K562 (cell line): ENCODE data around the gene RPS6KL1. TPM values are rescaled to one million over a fixed set of nuclear protein-coding genes. Genes with fewer than 3 reads are reported as not detected.
A peak's percentile ranks its signal among the peaks of the same experiment; 100 is the strongest.

Source experiments
- ADNP ChIP-seq: fragments of 200-800 bp; sonication (Bioruptor generic); IDR thresholded peaks from 2 replicates; pipeline ENCODE4 v1.6.1; 2016; ENCODE audit warnings: missing genetic modification characterization, missing compliant biosample characterization
- ARNT ChIP-seq, 2 experiments: fragments of 450-650 bp; IDR thresholded peaks; 2 replicates each; pipeline ENCODE4 v1.6.1; 2016; ENCODE audit warnings: mild to moderate bottlenecking in 1 of 2
- ATF3 ChIP-seq, 2 experiments: fragments of 450-650 bp in 1 of 2; sonication (generic) in 1 of 2; formaldehyde crosslinking in 1 of 2; IDR thresholded peaks in 1 of 2; conservative IDR thresholded peaks in 1 of 2; 2 replicates each; pipeline versions ENCODE4 v1.6.1 to v1.8.1; 2016 to 2023; ENCODE audit warnings: mild to moderate bottlenecking in 2 of 2, moderate library complexity in 2 of 2, inconsistent platforms in 1 of 2, missing genetic modification reagents in 1 of 2
- ATF7 ChIP-seq: fragments of 450-650 bp; IDR thresholded peaks from 2 replicates; pipeline ENCODE4 v1.7.1; 2014; ENCODE audit warnings: mild to moderate bottlenecking, moderate library complexity
- BRCA1 ChIP-seq, 2 experiments: fragments of 450-650 bp in 1 of 2; sonication (generic) in 1 of 2; formaldehyde crosslinking in 1 of 2; IDR thresholded peaks; 2 replicates each; pipeline versions ENCODE4 v1.5.0 to v1.6.1; 2017 to 2020; ENCODE audit warnings: mild to moderate bottlenecking in 1 of 2, missing genetic modification reagents in 1 of 2
- CBFA2T2 ChIP-seq: fragments of 450-650 bp; conservative IDR thresholded peaks from 2 replicates; pipeline ENCODE4 v1.6.1; 2017; ENCODE audit warnings: mild to moderate bottlenecking
- CEBPZ ChIP-seq: fragments of 150-350 bp; IDR thresholded peaks from 2 replicates; pipeline ENCODE4 v1.6.1; 2014; ENCODE audit warnings: low read depth, mild to moderate bottlenecking, low read length, borderline replicate concordance
- FOXJ3 ChIP-seq: sonication (generic); formaldehyde crosslinking; IDR thresholded peaks from 2 replicates; pipeline ENCODE4 v1.4.0; 2020; ENCODE audit warnings: mild to moderate bottlenecking, missing genetic modification reagents
- HMBOX1 ChIP-seq: sonication (generic); IDR thresholded peaks from 2 replicates; pipeline ENCODE4 v1.6.1; 2016
- ILF3 ChIP-seq: fragments of 450-650 bp; IDR thresholded peaks from 2 replicates; pipeline ENCODE4 v1.6.1; 2018; ENCODE audit warnings: antibody characterized with exemption, mild to moderate bottlenecking, moderate library complexity, borderline replicate concordance
- KDM2B ChIP-seq: fragments of 250-450 bp; sonication (Bioruptor Pico); IDR thresholded peaks from 2 replicates; pipeline ENCODE4 v1.8.0; 2021; ENCODE audit warnings: mild to moderate bottlenecking, moderate library complexity
- MAFK ChIP-seq: IDR thresholded peaks from 2 replicates; pipeline ENCODE4 v1.6.1; 2011; ENCODE audit warnings: low read length, improper control_type of control experiment
- MCM7 ChIP-seq, 2 experiments: fragments of 450-650 bp; IDR thresholded peaks; 2 replicates each; pipeline ENCODE4 v1.6.1; 2016 to 2018
- NFE2L1 ChIP-seq: fragments of 450-650 bp; IDR thresholded peaks from 2 replicates; pipeline ENCODE4 v1.6.1; 2016; ENCODE audit warnings: missing genetic modification characterization, low read depth, mild to moderate bottlenecking, missing compliant biosample characterization, moderate library complexity, borderline replicate concordance
- NFIC ChIP-seq: fragments of 450-650 bp; IDR thresholded peaks from 2 replicates; pipeline ENCODE4 v1.6.1; 2017; ENCODE audit warnings: mild to moderate bottlenecking, inconsistent platforms
- RNF219 ChIP-seq: fragments of 250-450 bp; sonication (Bioruptor Pico); IDR thresholded peaks from 2 replicates; pipeline ENCODE4 v1.5.0; 2022; ENCODE audit warnings: mild to moderate bottlenecking
- SMARCA4 ChIP-seq: fragments of 450-650 bp; IDR thresholded peaks from 2 replicates; pipeline ENCODE4 v1.6.1; 2016
- SRSF1 ChIP-seq: fragments of 200-400 bp; formaldehyde crosslinking; IDR thresholded peaks from 2 replicates; pipeline ENCODE4 v1.6.1; 2017; ENCODE audit warnings: mild to moderate bottlenecking, low read depth, low read length, moderate library complexity
- ZNF133 ChIP-seq: fragments of 250-450 bp; sonication (Bioruptor Pico); IDR thresholded peaks from 2 replicates; pipeline ENCODE4 v1.4.0; 2020; ENCODE audit warnings: mild to moderate bottlenecking
- ZNF76 ChIP-seq: fragments of 250-450 bp; sonication (Bioruptor Pico); IDR thresholded peaks from 2 replicates; pipeline ENCODE4 v1.4.0; 2020; ENCODE audit warnings: mild to moderate bottlenecking, moderate library complexity, borderline replicate concordance
- polyA plus RNA-seq, 8 experiments: library from polyadenylated mRNA; depleted of rRNA in 4 of 8; stranded (reverse) in 5 of 8; unstranded in 3 of 8; fragments of >200 nt; fragmentation: Nextera tagmentation in 2 of 8; fragmentation: Illumina TruSeq in 1 of 8; extraction: Ambion mirVana in 2 of 8; extraction: Trizol in 1 of 8; gene quantifications; 2 replicates each; pipeline versions ENCODE4 v1.2.1 to v1.2.3, GENCODE V29; 2011 to 2014; ENCODE audit warnings: inconsistent platforms in 1 of 8, missing spikeins in 1 of 8
- total RNA-seq, 7 experiments: library from RNA; depleted of rRNA in 6 of 7; stranded (reverse); fragments of >200 nt in 6 of 7; fragmentation: Illumina TruSeq in 2 of 7; extraction: Trizol in 2 of 7; gene quantifications; 2 replicates each; pipeline versions ENCODE4 v1.2.1 to v1.2.3, GENCODE V29; 2011 to 2021; ENCODE audit warnings: low replicate concordance in 1 of 7

The RPS6KL1 gene
- total and polyA plus RNA-seq, 9 of the 15 experiments (the other 6 are each of a cell fraction or from before 2014, with no cell fraction given): 0.91 to 15.5 (median 8.1) TPM

- peak; percentile 74 for TF ChIP-seq ATF3 (IDR thresholded peaks at IDR 0.05)
- TF ChIP-seq ATF3 (CRISPR knock-in tag; conservative IDR thresholded peaks at IDR 0.05): no peak
- TF ChIP-seq FOXJ3: no peak
- peak; percentile 31; the same call in 1 of the 2 replicates for TF ChIP-seq ATF7
- TF ChIP-seq ILF3: no peak
- no peak for TF ChIP-seq NFE2L1 (tag)
- TF ChIP-seq KDM2B: no peak
- TF ChIP-seq MAFK: peak; percentile 55; the same call in 1 of the 2 replicates
- TF ChIP-seq SRSF1: no peak
- peak; percentile 62 for TF ChIP-seq NFIC
- peak; percentile 94 for TF ChIP-seq SMARCA4
- no peak for TF ChIP-seq CEBPZ
- TF ChIP-seq ARNT (IDR thresholded peaks at IDR 0.05): 0 out of 4 replicates have a peak, but pooled peaks of 1 of the 2 experiments have one; percentile 9
- TF ChIP-seq CBFA2T2: peak; percentile 84
- TF ChIP-seq ZNF76 (CRISPR knock-in tag): no peak
- TF ChIP-seq HMBOX1: peak; percentile 99
- no peak for TF ChIP-seq ZNF133 (CRISPR knock-in tag)
- TF ChIP-seq MCM7 (IDR thresholded peaks at IDR 0.05): no peak
- TF ChIP-seq BRCA1 (IDR thresholded peaks at IDR 0.05): no peak
- no peak for TF ChIP-seq BRCA1 (CRISPR knock-in tag; IDR thresholded peaks at IDR 0.05)
- TF ChIP-seq ADNP (tag): peak; percentile 37; the same call in 1 of the 2 replicates
- no peak for TF ChIP-seq RNF219 (CRISPR knock-in tag)
Observed at GRCh38 chr14:74888164-74889158, 34.6 kb downstream of the RPS6KL1 start (continued).
